HepG2 (cell line): Measurements from ENCODE around the gene TUBB2B. TPM values are rescaled to one million over a fixed set of nuclear protein-coding genes. Genes with fewer than 3 reads are reported as not detected.

Experiments
- BHLHE40 ChIP-seq: IDR thresholded peaks from 2 replicates; pipeline ENCODE4 v1.6.1; 2011; ENCODE audit warnings: low read length, improper control_type of control experiment
- CBX5 ChIP-seq: sonication (generic); formaldehyde crosslinking; IDR thresholded peaks from 2 replicates; pipeline ENCODE4 v1.4.0; 2020; ENCODE audit warnings: missing genetic modification reagents, borderline replicate concordance
- DZIP1 ChIP-seq: sonication (generic); formaldehyde crosslinking; IDR thresholded peaks from 2 replicates; pipeline ENCODE4 v1.5.0; 2020; ENCODE audit warnings: mild to moderate bottlenecking, missing genetic modification reagents
- ERF ChIP-seq: IDR thresholded peaks from 2 replicates; pipeline ENCODE4 v1.6.1; 2018; ENCODE audit warnings: missing biosample characterization, missing genetic modification reagents
- ETV5 ChIP-seq: IDR thresholded peaks from 2 replicates; pipeline ENCODE4 v1.6.1; 2018; ENCODE audit warnings: missing biosample characterization, missing genetic modification reagents, inconsistent platforms, borderline replicate concordance
- FOXA3 ChIP-seq: IDR thresholded peaks from 2 replicates; pipeline ENCODE4 v1.6.1; 2016; ENCODE audit warnings: missing genetic modification reagents, missing compliant biosample characterization
- FOXO4 ChIP-seq: sonication (generic); formaldehyde crosslinking; conservative IDR thresholded peaks from 2 replicates; pipeline ENCODE4 v1.8.1; 2023; ENCODE audit warnings: missing genetic modification reagents
- GABPA ChIP-seq, 2 experiments: IDR thresholded peaks; 2 replicates each; pipeline ENCODE4 v1.6.1; 2011 to 2016; ENCODE audit warnings: low read depth in 2 of 2, low read length in 1 of 2, missing biosample characterization in 1 of 2, missing genetic modification characterization in 1 of 2
- HHEX ChIP-seq: IDR thresholded peaks from 2 replicates; pipeline ENCODE4 v1.6.1; 2016; ENCODE audit warnings: control low read depth
- HMG20A ChIP-seq: IDR thresholded peaks from 2 replicates; pipeline ENCODE4 v1.6.1; 2016; ENCODE audit warnings: borderline replicate concordance
- IRX3 ChIP-seq: sonication (generic); formaldehyde crosslinking; IDR thresholded peaks from 2 replicates; pipeline ENCODE4 v1.8.1; 2023; ENCODE audit warnings: mild to moderate bottlenecking, low read depth, missing genetic modification reagents, borderline replicate concordance
- ISL2 ChIP-seq: sonication (generic); formaldehyde crosslinking; IDR thresholded peaks from 2 replicates; pipeline ENCODE4 v1.5.0; 2020; ENCODE audit warnings: missing genetic modification reagents
- MEIS2 ChIP-seq: sonication (generic); formaldehyde crosslinking; IDR thresholded peaks from 2 replicates; pipeline ENCODE4 v1.9.0; 2021; ENCODE audit warnings: mild to moderate bottlenecking, missing genetic modification reagents
- NCOA2 ChIP-seq: sonication (generic); formaldehyde crosslinking; IDR thresholded peaks from 2 replicates; pipeline ENCODE4 v1.8.0; 2022; ENCODE audit warnings: inconsistent platforms
- NFIB ChIP-seq: sonication (generic); formaldehyde crosslinking; IDR thresholded peaks from 2 replicates; pipeline ENCODE4 v1.9.0; 2021; ENCODE audit warnings: missing genetic modification reagents, mild to moderate bottlenecking, borderline replicate concordance
- NR0B2 ChIP-seq: sonication (generic); formaldehyde crosslinking; IDR thresholded peaks from 2 replicates; pipeline ENCODE4 v1.4.0; 2020; ENCODE audit warnings: mild to moderate bottlenecking, missing genetic modification reagents
- PITX1 ChIP-seq: sonication (generic); formaldehyde crosslinking; IDR thresholded peaks from 2 replicates; pipeline ENCODE4 v1.5.1; 2020; ENCODE audit warnings: mild to moderate bottlenecking, missing genetic modification reagents
- POLR2AphosphoS5 ChIP-seq: IDR thresholded peaks from 2 replicates; pipeline ENCODE4 v1.6.1; 2012; ENCODE audit warnings: low read depth, low read length
- SIN3A ChIP-seq: IDR thresholded peaks from 2 replicates; pipeline ENCODE4 v1.6.1; 2011; ENCODE audit warnings: low read depth, mild to moderate bottlenecking, control low read depth, low read length, borderline replicate concordance
- ZBTB25 ChIP-seq: IDR thresholded peaks from 2 replicates; pipeline ENCODE4 v1.6.1; 2018; ENCODE audit warnings: missing genetic modification reagents
- ZFP91 ChIP-seq: sonication (generic); formaldehyde crosslinking; IDR thresholded peaks from 2 replicates; pipeline ENCODE4 v1.9.0; 2022; ENCODE audit warnings: missing genetic modification reagents, mild to moderate bottlenecking, borderline replicate concordance
- ZNF768 ChIP-seq: sonication (generic); formaldehyde crosslinking; IDR thresholded peaks from 2 replicates; pipeline ENCODE4 v1.4.0; 2020; ENCODE audit warnings: missing genetic modification reagents
- ZNF891 ChIP-seq: sonication (generic); formaldehyde crosslinking; IDR thresholded peaks from 2 replicates; pipeline ENCODE4 v1.5.0; 2020; ENCODE audit warnings: mild to moderate bottlenecking, missing genetic modification reagents
- polyA plus RNA-seq, 8 experiments: library from polyadenylated mRNA; depleted of rRNA in 3 of 8; stranded (reverse) in 7 of 8; unstranded in 1 of 8; fragments of >200 nt; fragmentation: Illumina TruSeq in 4 of 8; extraction: Trizol in 4 of 8; gene quantifications; 2 replicates each; pipeline versions ENCODE4 v1.2.1 to v1.2.3, GENCODE V29; 2011 to 2016; ENCODE audit warnings: low read depth in 4 of 8, missing spikeins in 1 of 8, mixed read lengths in 1 of 8; ENCODE audit not compliant: insufficient read depth in 1 of 8
- total RNA-seq, 5 experiments: library from RNA; depleted of rRNA; stranded (reverse); fragments of >200 nt; fragmentation: Illumina TruSeq; extraction: Trizol; gene quantifications; 2 replicates each; pipeline ENCODE4 v1.2.3, GENCODE V29; 2016; ENCODE audit warnings: low read depth in 1 of 5

Gene TUBB2B
- total and polyA plus RNA-seq, 2 of the 13 experiments (the other 11 are each of a cell fraction or from before 2014, with no cell fraction given) = 10.3 to 23.6 TPM

GRCh38 chr6:3251462-3252314 is 24.2 kb upstream of the TUBB2B start (continued):
- TF ChIP-seq CBX5 (CRISPR knock-in tag) (peak; percentile 43; the same call in 1 of the 2 replicates), NFIB (CRISPR knock-in tag) (no peak), NR0B2 (CRISPR knock-in tag) (no peak), GABPA (IDR thresholded peaks at IDR 0.05; ENCODE audit: low read depth, low read length) (no peak), GABPA (CRISPR knock-in tag; IDR thresholded peaks at IDR 0.05; ENCODE audit: low read depth) (no peak), FOXO4 (CRISPR knock-in tag) (no peak), MEIS2 (CRISPR knock-in tag) (no peak), ERF (CRISPR knock-in tag) (peak; percentile 65), PITX1 (no peak), BHLHE40 (no peak), SIN3A (no peak), DZIP1 (CRISPR knock-in tag) (no peak), IRX3 (CRISPR knock-in tag) (no peak), ZBTB25 (CRISPR knock-in tag) (peak; percentile 73; the same call in 1 of the 2 replicates), HHEX (no peak), NCOA2 (CRISPR knock-in tag) (no peak), ETV5 (CRISPR knock-in tag) (peak; percentile 20; the same call in 1 of the 2 replicates), FOXA3 (CRISPR knock-in tag) (no peak), ZFP91 (CRISPR knock-in tag) (0 out of 2 replicates have a peak, but pooled peaks have one; percentile 51), ZNF891 (CRISPR knock-in tag) (peak; percentile 28), ISL2 (CRISPR knock-in tag) (no peak), POLR2AphosphoS5 (no peak), HMG20A (CRISPR knock-in tag) (peak; percentile 16; the same call in 1 of the 2 replicates), ZNF768 (no peak)
